Keratinocyte (primary cell): ENCODE data around the gene SSH2.

ENCODE experiments used
- EZH2 ChIP-seq: IDR thresholded peaks from one replicate; pipeline ENCODE4 v1.6.1; 2012; ENCODE audit warnings: inconsistent platforms, mild to moderate bottlenecking, low read length, moderate library complexity
- TF ChIP-seq, protein P1 (sequence below), 3 experiments: IDR thresholded peaks in 1 of 3; conservative IDR thresholded peaks in 1 of 3; optimal IDR thresholded peaks in 1 of 3; 2 replicates in 2 of 3; 3 replicates in 1 of 3; pipeline versions ENCODE3 to v1.5.1; 2011; ENCODE audit warnings: low read length in 3 of 3, mild to moderate bottlenecking in 3 of 3, moderate library complexity in 2 of 3, control low read depth in 1 of 3, inconsistent platforms in 1 of 3; ENCODE audit not compliant: insufficient read depth in 2 of 3; ENCODE audit errors: extremely low read depth in 1 of 3

DNA sequence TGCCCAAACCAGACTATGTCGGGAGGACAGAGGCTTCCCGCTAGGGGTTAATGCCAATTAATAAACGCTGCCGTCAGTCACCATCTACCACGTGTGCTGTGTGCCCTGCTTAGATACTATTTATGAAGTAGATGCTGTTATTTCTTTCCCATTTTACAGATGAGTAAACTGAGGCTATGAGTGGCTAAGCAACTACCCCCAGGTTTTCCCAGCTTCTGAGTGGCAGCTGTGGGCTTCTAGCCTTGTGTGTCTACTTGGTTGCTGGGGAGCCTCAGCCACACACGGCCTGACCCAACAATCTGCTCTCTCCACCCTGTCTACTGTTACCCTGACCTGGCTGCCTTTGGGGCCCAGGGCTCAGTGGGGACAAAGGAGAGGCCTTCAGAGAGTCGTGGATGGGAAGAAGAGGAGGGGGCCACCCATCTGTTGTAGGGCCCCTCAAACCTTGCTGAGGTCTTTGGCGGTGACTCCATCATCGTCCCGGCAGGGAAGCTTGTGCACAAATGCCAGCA is 347.7 kb downstream of the SSH2 start:
- TF ChIP-seq, protein P1, sequence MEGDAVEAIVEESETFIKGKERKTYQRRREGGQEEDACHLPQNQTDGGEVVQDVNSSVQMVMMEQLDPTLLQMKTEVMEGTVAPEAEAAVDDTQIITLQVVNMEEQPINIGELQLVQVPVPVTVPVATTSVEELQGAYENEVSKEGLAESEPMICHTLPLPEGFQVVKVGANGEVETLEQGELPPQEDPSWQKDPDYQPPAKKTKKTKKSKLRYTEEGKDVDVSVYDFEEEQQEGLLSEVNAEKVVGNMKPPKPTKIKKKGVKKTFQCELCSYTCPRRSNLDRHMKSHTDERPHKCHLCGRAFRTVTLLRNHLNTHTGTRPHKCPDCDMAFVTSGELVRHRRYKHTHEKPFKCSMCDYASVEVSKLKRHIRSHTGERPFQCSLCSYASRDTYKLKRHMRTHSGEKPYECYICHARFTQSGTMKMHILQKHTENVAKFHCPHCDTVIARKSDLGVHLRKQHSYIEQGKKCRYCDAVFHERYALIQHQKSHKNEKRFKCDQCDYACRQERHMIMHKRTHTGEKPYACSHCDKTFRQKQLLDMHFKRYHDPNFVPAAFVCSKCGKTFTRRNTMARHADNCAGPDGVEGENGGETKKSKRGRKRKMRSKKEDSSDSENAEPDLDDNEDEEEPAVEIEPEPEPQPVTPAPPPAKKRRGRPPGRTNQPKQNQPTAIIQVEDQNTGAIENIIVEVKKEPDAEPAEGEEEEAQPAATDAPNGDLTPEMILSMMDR (optimal IDR thresholded peaks at IDR 0.05 in 1 of 3, IDR thresholded peaks at IDR 0.05 in 1 of 3, conservative IDR thresholded peaks at IDR 0.05 in 1 of 3; ENCODE audit: extremely low read depth in 1 of 3, insufficient read depth in 2 of 3, low read length in 3 of 3) = no peak
- TF ChIP-seq EZH2 = no peak
